IPS DF 19.7 (cell line): ENCODE results near the gene ZNF786.
"Not testable (repeated sequence)": the region's sequence is repeated elsewhere in the genome, so short reads cannot be mapped to it uniquely, and the experiment has no call there.

ENCODE experiments used
- DNase-seq: peaks from one replicate; pipeline ENCODE4 v3.0.0-alpha.2; 2013; ENCODE audit warnings: low read depth, low spot score

Gene ZNF786

GRCh38 chr7:149090397-149091195, at the start of gene ZNF786:
Gene ZNF786 (minus strand): TSS chr7:149090718. CDS start chr7:149090640, 78 bp downstream.
- DNase-seq = no peak

GRCh38 chr7:149136118-149136517, 45.6 kb upstream of the ZNF786 start:
- DNase-seq = no peak

- DNase-seq = no peak
Measured at GRCh38 chr7:149133028-149133710, 42.7 kb upstream of the ZNF786 start.

- no peak for DNase-seq
Measured at GRCh38 chr7:149130572-149131198, 40.2 kb upstream of the ZNF786 start.

- DNase-seq = no peak
Measured at GRCh38 chr7:149126662-149127266, 36.2 kb upstream of the ZNF786 start.

- no peak for DNase-seq
Measured at GRCh38 chr7:149125863-149126661, 35.5 kb upstream of the ZNF786 start, which contains the start of gene ZNF425. Gene ZNF425 (minus strand): TSS chr7:149126324. CDS start chr7:149126213, 111 bp downstream.

- DNase-seq = no peak
Measured at GRCh38 chr7:149125189-149125862, 34.8 kb upstream of the ZNF786 start.

- DNase-seq = no peak
Measured at GRCh38 chr7:149109969-149110368, 19.5 kb upstream of the ZNF786 start.

- DNase-seq = no peak
Measured at GRCh38 chr7:149104749-149105148, 14.2 kb upstream of the ZNF786 start.

GRCh38 chr7:149104214-149104613, 13.7 kb upstream of the ZNF786 start:
- no peak for DNase-seq

GRCh38 chr7:149103424-149103823, 12.9 kb upstream of the ZNF786 start:
- DNase-seq = no peak

GRCh38 chr7:149102666-149103065, 12.1 kb upstream of the ZNF786 start:
- DNase-seq = no peak

GRCh38 chr7:149100821-149101220, 10.3 kb upstream of the ZNF786 start:
- DNase-seq = no peak

- DNase-seq = no peak
Measured at GRCh38 chr7:149099058-149099457, 8.5 kb upstream of the ZNF786 start.

- no peak for DNase-seq
Measured at GRCh38 chr7:149097088-149097487, 6.6 kb upstream of the ZNF786 start.

GRCh38 chr7:149093228-149093627, 2.7 kb upstream of the ZNF786 start:
- DNase-seq = no peak

- DNase-seq = not testable (repeated sequence)
Measured at GRCh38 chr7:149092244-149092643, 1.7 kb upstream of the ZNF786 start.

GRCh38 chr7:149087376-149087775, 3.1 kb downstream of the ZNF786 start:
- DNase-seq = no peak

- DNase-seq = no peak
Measured at GRCh38 chr7:149085866-149086265, 4.7 kb downstream of the ZNF786 start.

- no peak for DNase-seq
Measured at GRCh38 chr7:149084407-149084806, 6.1 kb downstream of the ZNF786 start.

- DNase-seq = no peak
Measured at GRCh38 chr7:149081914-149082313, 8.6 kb downstream of the ZNF786 start.
